ENCODE data around the gene COG3.

Gene COG3

GRCh38 chr13:45451282-45451681 is 13.5 kb upstream of the COG3 start:
- TF ChIP-seq CTCF (IDR thresholded peaks at IDR 0.05; ENCODE audit: insufficient read depth, low read length), result no peak
- TF ChIP-seq REST (IDR thresholded peaks at IDR 0.05; ENCODE audit: insufficient replicate concordance, low read depth), result no peak
- TF ChIP-seq POLR2AphosphoS5 (IDR thresholded peaks at IDR 0.05; ENCODE audit: low read depth), result no peak
- TF ChIP-seq SPI1 (IDR thresholded peaks at IDR 0.05; ENCODE audit: borderline replicate concordance, low read depth), result no peak
- no peak for TF ChIP-seq GABPA (IDR thresholded peaks at IDR 0.05; ENCODE audit: low read depth)
- Histone ChIP-seq H3K27me3 (ENCODE audit: insufficient read depth, poor library complexity, severe bottlenecking) (no peaks in the 10 kb centered on the region), H3K27ac (replicated peaks) (no peak overlapping the region), H3K4me3 (replicated peaks; ENCODE audit: insufficient read depth, low read length) (no peak overlapping the region)
- DNase-seq (ENCODE audit: low read depth in 1 of 2, low spot score in 1 of 2), result no peak

- DNase-seq (ENCODE audit: low read depth in 1 of 2, low spot score in 1 of 2), result no peak
- Histone ChIP-seq H3K27me3 (ENCODE audit: insufficient read depth, poor library complexity, severe bottlenecking) (no peaks in the 10 kb centered on the region), H3K27ac (replicated peaks) (no peak overlapping the region), H3K4me3 (replicated peaks; ENCODE audit: insufficient read depth, low read length) (no peak overlapping the region)
- TF ChIP-seq REST (IDR thresholded peaks at IDR 0.05; ENCODE audit: insufficient replicate concordance, low read depth), result no peak
- no peak for TF ChIP-seq POLR2AphosphoS5 (IDR thresholded peaks at IDR 0.05; ENCODE audit: low read depth)
- TF ChIP-seq CTCF (IDR thresholded peaks at IDR 0.05; ENCODE audit: insufficient read depth, low read length), result no peak
- no peak for TF ChIP-seq SPI1 (IDR thresholded peaks at IDR 0.05; ENCODE audit: borderline replicate concordance, low read depth)
- TF ChIP-seq GABPA (IDR thresholded peaks at IDR 0.05; ENCODE audit: low read depth), result no peak
These were observed 10.5 kb upstream of the COG3 start for GRCh38 chr13:45454204-45454603.

GRCh38 chr13:45456196-45456972 is 8.4 kb upstream of the COG3 start:
- no peak overlapping the region for H3K27ac ChIP-seq (replicated peaks)
- no peak overlapping the region for H3K4me3 ChIP-seq (replicated peaks; ENCODE audit: insufficient read depth, low read length)
- TF ChIP-seq SPI1 (IDR thresholded peaks at IDR 0.05; ENCODE audit: borderline replicate concordance, low read depth) (no peak), REST (IDR thresholded peaks at IDR 0.05; ENCODE audit: insufficient replicate concordance, low read depth) (no peak), GABPA (IDR thresholded peaks at IDR 0.05; ENCODE audit: low read depth) (no peak), POLR2AphosphoS5 (IDR thresholded peaks at IDR 0.05; ENCODE audit: low read depth) (no peak), CTCF (IDR thresholded peaks at IDR 0.05; ENCODE audit: insufficient read depth, low read length) (no peak)
- H3K27me3 ChIP-seq (ENCODE audit: insufficient read depth, poor library complexity, severe bottlenecking), result no peaks in the 10 kb centered on the region
- no peak for DNase-seq (ENCODE audit: low read depth in 1 of 2, low spot score in 1 of 2)

Measured in HL-60 (cell line).